Kidney (tissue), 14 donors: Measurements from ENCODE around the gene USP28. TPM values are rescaled to one million over a fixed set of nuclear protein-coding genes. Genes with fewer than 3 reads are reported as not detected.
"Not testable (repeated sequence)": the region's sequence is repeated elsewhere in the genome, so short reads cannot be mapped to it uniquely, and the experiment has no call there.

ENCODE experiments used
- DNase-seq, 5 donors: peaks; one replicate each; pipeline ENCODE4 v3.0.0-alpha.2; 2013 to 2020
- FAIRE-seq: peaks from 2 replicates; lab custom pipeline; 2012; peaks lifted over from hg19 to GRCh38; lab: Jason Lieb, UNC
- H3K27ac ChIP-seq, 2 donors: one replicate each; pipeline ENCODE4 v1.7.0; 2013; ENCODE audit warnings: low read depth in 2 of 2, low read length in 2 of 2, inconsistent platforms in 1 of 2
- H3K27me3 ChIP-seq: one replicate; pipeline ENCODE4 v1.7.1; 2013; ENCODE audit warnings: low read length, inconsistent platforms; ENCODE audit not compliant: control insufficient read depth, insufficient read depth
- H3K36me3 ChIP-seq, 3 donors: one replicate each; pipeline versions ENCODE4 v1.7.0 to v1.7.1; 2013; ENCODE audit warnings: low read length in 3 of 3, control low read depth in 1 of 3, inconsistent platforms in 1 of 3; ENCODE audit not compliant: insufficient read depth in 3 of 3, control insufficient read depth in 2 of 3
- H3K4me1 ChIP-seq, 3 donors: one replicate each; pipeline versions ENCODE4 v1.7.0 to v1.7.1; 2013; ENCODE audit warnings: low read length in 3 of 3, inconsistent platforms in 1 of 3, low read depth in 1 of 3; ENCODE audit not compliant: control insufficient read depth in 2 of 3, insufficient read depth in 2 of 3
- H3K4me3 ChIP-seq, 3 donors: one replicate each; pipeline versions ENCODE4 v1.7.0 to v1.8.1; 2013; ENCODE audit warnings: low read length in 3 of 3, control low read depth in 1 of 3, inconsistent platforms in 1 of 3
- H3K9ac ChIP-seq, 3 donors: one replicate each; pipeline versions ENCODE4 v1.7.0 to v1.7.1; 2013; ENCODE audit warnings: low read length in 3 of 3, control low read depth in 1 of 3, inconsistent platforms in 1 of 3
- H3K9me3 ChIP-seq, 3 donors: one replicate each; pipeline versions ENCODE4 v1.7.0 to v1.7.1; 2013; ENCODE audit warnings: low read length in 3 of 3, control low read depth in 1 of 3, inconsistent platforms in 1 of 3; ENCODE audit not compliant: control insufficient read depth in 2 of 3, insufficient read depth in 1 of 3
- CTCF ChIP-seq: IDR thresholded peaks from 3 replicates; pipeline ENCODE4 v1.5.1; 2012; ENCODE audit warnings: mild to moderate bottlenecking, moderate library complexity, borderline replicate concordance; ENCODE audit not compliant: insufficient read depth; ENCODE audit errors: extremely low read depth
- intact Hi-C: fragments of 100-400 bp; cut with DNase I; formaldehyde crosslinking; loops from one replicate; pipeline ENCODE4 v1.11.1; 2022
- polyA plus RNA-seq: library from polyadenylated mRNA; stranded (reverse); fragments of 350-450 nt; fragmentation: Illumina TruSeq; extraction: RNeasy Lipid Tissue Mini Kit (QIAGEN cat#74804); gene quantifications from one replicate; pipeline ENCODE4 v1.2.3, GENCODE V29; 2014; ENCODE audit warnings: low read depth, low replicate concordance; ENCODE audit not compliant: insufficient read depth
- total RNA-seq: library from RNA; stranded (reverse); fragmentation: NEBNext Ultra II Directional; extraction: Animal tissue kit (Norgen Biotek cat#: 25700); gene quantifications from one replicate; pipeline ENCODE4 v1.2.1, GENCODE V29; 2021
- donor health status: control.
- donor health status: control.
- donor health status: control.
- donor health status: control.
- donor health status: control.
- donor health status: DM: yes; HTN: yes; CAD: no.
- donor health status: Normal renal cell carcinoma (clear cell type).

The USP28 gene
- total and polyA plus RNA-seq, 2 donors from 2014 or later = 5.3 to 19.4 TPM

GRCh38 chr11:113880971-113881370 lies 5.6 kb upstream of the USP28 start:
- Histone ChIP-seq H3K9ac (no peak overlapping the region), H3K36me3 (no peaks in the 10 kb centered on the region), H3K27me3 (no peaks in the 10 kb centered on the region), H3K9me3 (no peaks in the 10 kb centered on the region), H3K27ac (no peak overlapping the region), H3K4me3 (no peak overlapping the region), H3K4me1 (no peaks in the 10 kb centered on the region)
- no peak for TF ChIP-seq CTCF
- FAIRE-seq (no peak), DNase-seq (no peak)
- intact Hi-C loops = no loop called here

GRCh38 chr11:113879446-113879845 lies 4.1 kb upstream of the USP28 start:
- DNase-seq, H3K4me1 ChIP-seq, H3K36me3 ChIP-seq, intact Hi-C loops, H3K27me3 ChIP-seq, H3K9ac ChIP-seq, H3K27ac ChIP-seq, FAIRE-seq, H3K4me3 ChIP-seq, H3K9me3 ChIP-seq: not testable (repeated sequence)

GRCh38 chr11:113877670-113878055 lies 2.3 kb upstream of the USP28 start:
- intact Hi-C loops = no loop called here
- Histone ChIP-seq H3K4me3 (no peak overlapping the region), H3K4me1 (peaks cover 0 to 3% (median 3%) of the 10 kb centered on the region in 3 donors), H3K9ac (no peak overlapping the region), H3K9me3 (no peaks in the 10 kb centered on the region), H3K27me3 (no peaks in the 10 kb centered on the region), H3K36me3 (no peaks in the 10 kb centered on the region), H3K27ac (no peak overlapping the region)
- FAIRE-seq (no peak), DNase-seq (no peak)
- TF ChIP-seq CTCF = no peak

- DNase-seq (no peak), FAIRE-seq (no peak)
- no peaks in the 10 kb centered on the region for H3K27me3 ChIP-seq
- H3K9ac ChIP-seq = no peak overlapping the region
- intact Hi-C loops = no loop called here
- no peaks in the 10 kb centered on the region for H3K36me3 ChIP-seq
- TF ChIP-seq CTCF = no peak
- no peaks in the 10 kb centered on the region for H3K9me3 ChIP-seq
- peaks cover 2 to 3% (median 3%) of the 10 kb centered on the region in 3 donors for H3K4me1 ChIP-seq
- no peak overlapping the region for H3K4me3 ChIP-seq
- no peak overlapping the region for H3K27ac ChIP-seq
Observed at GRCh38 chr11:113876798-113877669, 1.7 kb upstream of the USP28 start.
